PC-9 (cell line): ENCODE measurements around the gene ABAT.

ENCODE experiments used
- CTCF ChIP-seq: fragments of 200-600 bp; sonication (generic); conservative IDR thresholded peaks from 2 replicates; pipeline ENCODE4 v1.6.1; 2017; ENCODE audit warnings: mixed run types, antibody characterized with exemption, mild to moderate bottlenecking, moderate library complexity
- EZH2 ChIP-seq: fragments of 200-600 bp; sonication (generic); IDR thresholded peaks from 2 replicates; pipeline ENCODE4 v1.8.0; 2017; ENCODE audit warnings: antibody characterized with exemption, low read depth

DNA sequence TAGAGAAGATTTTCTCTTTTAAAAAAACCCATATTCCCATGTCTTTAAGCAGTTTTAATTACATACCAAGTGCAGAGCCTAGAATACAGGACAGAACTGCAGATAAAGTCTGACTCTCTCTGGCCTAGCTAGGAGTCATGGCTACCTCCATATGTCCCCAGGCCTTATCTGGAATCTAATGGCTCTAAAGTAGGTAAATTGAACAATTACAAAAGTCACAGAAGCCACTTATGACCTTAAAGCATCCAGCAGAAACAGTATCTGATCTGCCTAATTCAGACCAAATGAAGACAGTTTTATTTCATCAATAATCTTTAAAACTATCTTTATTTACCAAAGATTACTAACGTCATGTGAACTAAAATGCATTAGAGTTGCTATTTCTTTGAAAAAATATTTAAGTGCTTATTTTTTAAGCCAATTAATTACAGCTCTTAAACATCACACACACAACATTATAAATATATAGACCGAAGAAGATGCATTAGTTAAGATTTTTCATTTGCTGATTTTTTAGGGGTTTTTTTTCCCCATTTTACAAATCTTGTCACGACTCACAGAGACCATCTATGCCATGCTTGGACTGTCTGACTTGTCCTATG is 152.0 kb downstream of the ABAT start:
- TF ChIP-seq CTCF (no peak), EZH2 (no peak)
